Transverse colon (tissue), 4 donors: ENCODE measurements around the gene MID2. TPM values are rescaled to one million over a fixed set of nuclear protein-coding genes. Genes with fewer than 3 reads are reported as not detected.

Source experiments
- DNase-seq: peaks from one replicate; pipeline ENCODE4 v3.0.0-alpha.2; 2019
- H3K27ac ChIP-seq, 4 donors: fragments of 200-600 bp; sonication (generic); 2 replicates each; pipeline ENCODE4 v1.5.1; 2016 to 2018; ENCODE audit warnings: inconsistent platforms in 4 of 4
- H3K27me3 ChIP-seq: fragments of 200-600 bp; sonication (generic); 2 replicates; pipeline ENCODE4 v1.5.1; 2017; ENCODE audit warnings: inconsistent platforms
- H3K36me3 ChIP-seq, 4 donors: fragments of 200-600 bp; sonication (generic); 2 replicates each; pipeline ENCODE4 v1.5.1; 2017 to 2019; ENCODE audit warnings: inconsistent platforms in 4 of 4
- H3K4me1 ChIP-seq, 4 donors: fragments of 200-600 bp; sonication (generic); 2 replicates each; pipeline ENCODE4 v1.5.1; 2017 to 2020; ENCODE audit warnings: inconsistent platforms in 4 of 4
- H3K4me3 ChIP-seq, 4 donors: fragments of 200-600 bp; sonication (generic); 1 replicate in 1 of 4; 2 replicates in 3 of 4; pipeline versions ENCODE4 v1.5.1 to v1.6.1; 2017 to 2019; ENCODE audit warnings: inconsistent platforms in 4 of 4
- H3K9me3 ChIP-seq, 2 donors: fragments of 200-600 bp; sonication (generic); 2 replicates each; pipeline ENCODE4 v1.5.1; 2017 to 2019; ENCODE audit warnings: inconsistent platforms in 2 of 2
- EP300 ChIP-seq: sonication (generic); formaldehyde crosslinking; IDR thresholded peaks from one replicate; pipeline ENCODE4 v1.6.1; 2017; ENCODE audit warnings: antibody characterized with exemption, low read depth
- POLR2A ChIP-seq: fragments of 450-650 bp; IDR thresholded peaks from one replicate; pipeline ENCODE4 v1.6.1; 2016; ENCODE audit warnings: antibody characterized with exemption, mild to moderate bottlenecking, moderate library complexity
- POLR2AphosphoS5 ChIP-seq, 3 donors: sonication (generic); formaldehyde crosslinking; IDR thresholded peaks; one replicate each; pipeline ENCODE4 v1.6.1; 2016; ENCODE audit warnings: antibody characterized with exemption in 3 of 3
- WGBS, 2 donors: methylation state at CpG; one replicate each; pipeline ENCODE4 v1.1.5; 2018; ENCODE audit warnings: low coverage in 1 of 2; 5-methylcytosine and 5-hydroxymethylcytosine counted together
- in situ Hi-C, 4 donors: fragments of 200-750 bp; cut with MboI; loops; one replicate each; pipeline versions ENCODE4 v1.15.0 to v1.15.1; 2017; ENCODE audit warnings: low sequenced_read_pairs in 3 of 4, low pct_ligation_motif_present in 1 of 4, low pct_unique_long_range_greater_than_20kb in 1 of 4
- intact Hi-C: fragments of 100-400 bp; cut with DNase I; formaldehyde crosslinking; loops from one replicate; pipeline ENCODE4 v1.15.1; 2023; ENCODE audit warnings: low total_unique reads
- total RNA-seq, 4 donors: library from RNA; depleted of rRNA; stranded (reverse); fragments of >200 nt; gene quantifications; one replicate each; pipeline ENCODE4 v1.1.0, GENCODE V29; 2016
- TF ChIP-seq, protein P1 (sequence below), 5 experiments: fragments of 200-600 bp in 3 of 5; fragments of 450-650 bp in 2 of 5; sonication (generic) in 3 of 5; IDR thresholded peaks; 1 replicate in 2 of 5; 2 replicates in 3 of 5; pipeline ENCODE4 v1.5.1; 2016 to 2017; ENCODE audit warnings: antibody characterized with exemption in 5 of 5, inconsistent platforms in 3 of 5, mild to moderate bottlenecking in 2 of 5, moderate library complexity in 1 of 5

Gene MID2
- total RNA-seq, 4 donors from 2014 or later, result 4.6 to 76.6 (median 12.8) TPM

DNA sequence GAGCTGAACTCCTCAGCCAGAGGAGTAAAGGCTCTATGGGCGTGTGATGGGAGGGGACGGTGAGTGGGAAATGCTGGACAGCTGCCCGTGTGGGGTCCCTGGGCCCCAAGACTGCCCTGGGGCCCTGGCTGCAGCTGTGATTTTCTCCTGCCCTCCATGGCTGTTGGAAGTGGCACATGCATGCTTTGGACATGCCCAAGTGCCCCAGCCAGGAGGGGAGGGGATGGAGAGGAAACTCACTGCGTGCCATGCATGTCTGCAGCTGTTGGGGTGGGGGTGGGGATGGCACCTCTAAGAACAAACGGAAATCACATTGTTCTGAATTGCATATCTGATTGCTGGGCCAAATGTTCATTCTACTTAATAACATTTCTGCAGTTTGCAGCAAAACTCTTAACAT is 52.4 kb downstream of the MID2 start:
- Histone ChIP-seq H3K4me1 (no peaks in the 10 kb centered on the region), H3K36me3 (no peaks in the 10 kb centered on the region), H3K27me3 (no peaks in the 10 kb centered on the region), H3K27ac (no peak overlapping the region), H3K4me3 (no peak overlapping the region), H3K9me3 (no peaks in the 10 kb centered on the region)
- WGBS, 2 donors, result 66% methylated on average over 5 of the region's 5 CpGs; no CpG with 5 or more reads in 1 of the 2 donors
- in situ Hi-C loops (loop anchor here in 1 of 4 donors (25.0 kb wide), 1 partner anchor 216 kb away; no protein-coding TSS in a partner anchor), intact Hi-C loops (no loop called here)
- TF ChIP-seq POLR2AphosphoS5 (IDR thresholded peaks at IDR 0.05), result no peak
- TF ChIP-seq EP300, result no peak
- TF ChIP-seq POLR2A, result no peak
- TF ChIP-seq, protein P1, sequence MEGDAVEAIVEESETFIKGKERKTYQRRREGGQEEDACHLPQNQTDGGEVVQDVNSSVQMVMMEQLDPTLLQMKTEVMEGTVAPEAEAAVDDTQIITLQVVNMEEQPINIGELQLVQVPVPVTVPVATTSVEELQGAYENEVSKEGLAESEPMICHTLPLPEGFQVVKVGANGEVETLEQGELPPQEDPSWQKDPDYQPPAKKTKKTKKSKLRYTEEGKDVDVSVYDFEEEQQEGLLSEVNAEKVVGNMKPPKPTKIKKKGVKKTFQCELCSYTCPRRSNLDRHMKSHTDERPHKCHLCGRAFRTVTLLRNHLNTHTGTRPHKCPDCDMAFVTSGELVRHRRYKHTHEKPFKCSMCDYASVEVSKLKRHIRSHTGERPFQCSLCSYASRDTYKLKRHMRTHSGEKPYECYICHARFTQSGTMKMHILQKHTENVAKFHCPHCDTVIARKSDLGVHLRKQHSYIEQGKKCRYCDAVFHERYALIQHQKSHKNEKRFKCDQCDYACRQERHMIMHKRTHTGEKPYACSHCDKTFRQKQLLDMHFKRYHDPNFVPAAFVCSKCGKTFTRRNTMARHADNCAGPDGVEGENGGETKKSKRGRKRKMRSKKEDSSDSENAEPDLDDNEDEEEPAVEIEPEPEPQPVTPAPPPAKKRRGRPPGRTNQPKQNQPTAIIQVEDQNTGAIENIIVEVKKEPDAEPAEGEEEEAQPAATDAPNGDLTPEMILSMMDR (IDR thresholded peaks at IDR 0.05), result no peak
- DNase-seq, result no peak

DNA sequence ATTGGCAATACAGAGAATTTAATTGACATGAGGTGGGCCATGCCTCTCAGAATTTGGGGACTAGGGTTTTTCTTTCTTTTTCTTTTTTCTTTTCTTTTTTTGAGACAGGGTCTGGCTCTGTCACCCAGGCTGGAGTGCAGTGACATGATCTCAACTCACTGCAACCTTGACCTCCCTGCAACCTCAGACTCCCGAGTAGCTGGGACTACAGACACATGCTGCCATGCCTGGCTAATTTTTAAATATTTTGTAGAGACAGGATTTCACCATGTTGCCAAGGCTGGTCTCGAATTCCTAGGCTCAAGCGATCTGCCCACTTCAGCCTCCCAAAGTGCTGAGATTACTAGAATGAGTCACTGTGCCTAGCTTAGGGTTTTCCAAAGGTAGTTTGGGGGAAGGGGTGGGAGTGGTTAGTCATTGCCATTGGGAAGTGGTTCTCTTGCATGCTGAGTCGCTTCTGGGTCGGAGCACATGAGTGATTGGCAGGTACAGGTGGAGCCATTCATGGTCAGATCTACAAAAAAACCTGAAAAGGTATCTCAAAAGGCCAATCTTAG is 54.5 kb downstream of the MID2 start:
- 81% methylated on average over 5 of the region's 5 CpGs; no CpG with 5 or more reads in 1 of the 2 donors for WGBS, 2 donors
- Histone ChIP-seq H3K4me1 (no peaks in the 10 kb centered on the region), H3K4me3 (no peak overlapping the region), H3K27me3 (no peaks in the 10 kb centered on the region), H3K9me3 (no peaks in the 10 kb centered on the region), H3K36me3 (no peaks in the 10 kb centered on the region), H3K27ac (no peak overlapping the region)
- intact Hi-C loops (no loop called here), in situ Hi-C loops (loop anchor here in 1 of 4 donors (25.0 kb wide), 1 partner anchor 218 kb away; no protein-coding TSS in a partner anchor)
- TF ChIP-seq POLR2A (no peak), POLR2AphosphoS5 (IDR thresholded peaks at IDR 0.05) (no peak), EP300 (no peak)
- TF ChIP-seq, protein P1 (IDR thresholded peaks at IDR 0.05), result no peak
- no peak for DNase-seq

DNA sequence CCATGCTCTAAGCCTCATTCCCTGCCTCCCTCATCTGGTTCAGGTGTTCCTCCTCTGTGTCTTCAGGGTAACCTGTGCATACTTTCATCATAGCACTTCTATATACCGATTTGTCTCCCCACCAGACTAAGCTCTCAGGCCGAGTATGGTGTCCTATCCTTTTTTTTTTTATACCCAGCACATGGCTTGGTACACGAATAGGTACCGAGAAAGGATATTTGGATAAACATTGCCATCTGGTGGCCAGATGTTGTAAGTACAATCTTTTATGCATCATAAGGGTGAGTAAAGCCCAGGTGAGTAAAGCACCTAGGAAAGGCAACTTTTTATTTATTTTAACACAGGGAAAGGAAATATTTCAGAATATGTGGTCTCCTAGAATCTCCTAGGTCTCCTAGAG is 68.4 kb downstream of the MID2 start:
- Histone ChIP-seq H3K27ac (no peak overlapping the region), H3K4me1 (no peaks in the 10 kb centered on the region), H3K4me3 (no peak overlapping the region), H3K36me3 (no peaks in the 10 kb centered on the region), H3K27me3 (no peaks in the 10 kb centered on the region), H3K9me3 (no peaks in the 10 kb centered on the region)
- no peak for TF ChIP-seq EP300
- TF ChIP-seq, protein P1 (IDR thresholded peaks at IDR 0.05), result peak; percentile 40 to 68 (median 50)
- intact Hi-C loops, result no loop called here
- no peak for DNase-seq
- WGBS, 2 donors, result 44% methylated on average over 4 of the region's 4 CpGs; no CpG with 5 or more reads in 1 of the 2 donors
- in situ Hi-C loops, result loop anchor here in 1 of 4 donors (25.0 kb wide), 1 partner anchor 232 kb away; no protein-coding TSS in a partner anchor

DNA sequence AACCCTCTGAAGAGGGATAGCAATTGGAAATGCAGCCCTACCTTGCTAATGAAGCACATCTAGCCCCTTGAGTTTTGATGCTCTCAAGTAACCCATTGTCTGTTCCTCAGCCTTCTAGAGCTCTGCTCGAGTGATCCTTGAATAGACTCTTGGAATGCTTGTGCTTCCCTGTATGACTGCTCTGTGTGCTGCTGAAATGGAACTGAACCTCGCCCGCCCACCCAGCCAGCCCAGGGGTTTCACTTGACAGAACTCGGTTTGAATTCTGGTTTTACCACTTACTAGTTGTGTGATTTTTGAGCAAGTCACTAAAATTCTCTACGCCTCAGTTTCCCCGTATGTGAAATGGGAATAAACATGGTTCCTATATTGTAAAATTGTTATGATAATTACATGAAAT is 77.1 kb downstream of the MID2 start:
- in situ Hi-C loops, result no loop called here
- WGBS, 2 donors, result 67 to 100% methylated on average over 1 to 6 of the region's 6 CpGs
- H3K4me1 ChIP-seq, result no peaks in the 10 kb centered on the region

More for the DNA sequence above, 77.1 kb downstream of the MID2 start:
- Histone ChIP-seq H3K4me3 (no peak overlapping the region), H3K9me3 (no peaks in the 10 kb centered on the region), H3K27me3 (no peaks in the 10 kb centered on the region), H3K27ac (no peak overlapping the region), H3K36me3 (no peaks in the 10 kb centered on the region)
- no peak for DNase-seq
- TF ChIP-seq POLR2AphosphoS5 (IDR thresholded peaks at IDR 0.05), result no peak
- TF ChIP-seq EP300, result no peak
- no peak for TF ChIP-seq POLR2A
- TF ChIP-seq, protein P1 (IDR thresholded peaks at IDR 0.05), result no peak
- intact Hi-C loops, result no loop called here
